AG04449 (cell line): ENCODE measurements around the gene CTTN.

ENCODE experiments used
- CTCF ChIA-PET: fragments of 350-600 bp; formaldehyde crosslinking; extraction: SDS; loops from one replicate; lab custom pipeline; 2021; ENCODE audit warnings: antibody characterized with exemption; lab: Yijun Ruan, JAX
- POLR2A ChIA-PET: fragments of 400-600, 350-600 bp; formaldehyde crosslinking; extraction: SDS; loops from one replicate; lab custom pipeline; 2020; ENCODE audit warnings: antibody characterized with exemption, inconsistent platforms; lab: Yijun Ruan, JAX
- DNase-seq: peaks from one replicate; pipeline ENCODE4 v3.0.0-alpha.2; 2010; ENCODE audit warnings: low read depth, low spot score
- H3K4me3 ChIP-seq: 2 replicates; pipeline ENCODE4 v1.5.1; 2011; ENCODE audit warnings: low read depth, mild to moderate bottlenecking, control low read depth, low read length
- CTCF ChIP-seq: IDR thresholded peaks from one replicate; pipeline ENCODE4 v1.5.1; 2011; ENCODE audit warnings: mild to moderate bottlenecking, moderate library complexity, low read length, control low read depth, inconsistent platforms; ENCODE audit not compliant: insufficient read depth; ENCODE audit errors: missing control alignments

Gene CTTN

DNA sequence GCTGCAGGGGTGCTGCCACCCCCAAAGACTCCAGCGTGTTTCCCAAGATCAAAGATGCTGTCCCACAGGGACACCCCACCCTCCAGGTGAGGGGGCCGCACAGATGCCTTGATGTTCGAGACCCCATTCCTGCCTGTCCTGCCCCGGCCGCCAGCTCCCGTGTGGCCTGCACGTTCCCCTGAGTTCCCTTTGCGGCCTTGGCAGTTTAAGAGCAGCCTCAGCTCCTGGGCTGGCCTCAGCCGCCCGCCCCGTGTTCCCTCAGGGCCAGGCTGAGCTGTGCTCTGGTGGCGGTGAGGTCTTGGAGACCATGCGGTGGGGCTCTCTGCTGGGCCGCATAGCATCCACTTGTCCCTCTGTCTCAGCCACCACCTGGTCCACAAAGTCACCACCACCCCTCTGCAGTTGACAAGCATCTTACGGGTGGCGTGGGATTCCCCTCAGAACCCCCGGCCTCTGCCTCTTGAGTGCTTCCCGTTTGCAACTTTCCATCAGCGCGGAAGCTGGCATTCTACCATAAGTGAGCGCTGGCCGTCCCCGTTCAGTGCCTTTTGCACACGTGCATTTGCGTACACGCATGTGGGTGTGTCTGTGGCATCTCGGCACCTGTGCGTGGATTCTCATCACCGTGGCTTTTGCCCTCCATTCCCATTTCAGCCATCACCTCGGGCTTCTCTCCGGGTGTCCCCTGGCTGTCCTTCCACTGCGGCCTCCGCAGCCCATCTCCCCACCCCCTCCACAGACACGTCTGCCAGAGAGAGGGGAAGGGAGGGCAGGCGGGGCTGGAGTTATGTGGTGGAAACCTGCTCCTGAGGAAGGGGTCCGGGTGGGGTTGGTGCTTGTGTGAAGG lies 35.9 kb downstream of the CTTN start:
- POLR2A ChIA-PET, result interaction anchor here (0.7 kb wide), 1 partner anchor 19 kb away, joined by 3 read pairs; no protein-coding TSS in a partner anchor
- H3K4me3 ChIP-seq, result no peak overlapping the region
- TF ChIP-seq CTCF, result no peak
- no peak for DNase-seq
- CTCF ChIA-PET, result no interaction called here

- POLR2A ChIA-PET, result no interaction called here
- CTCF ChIA-PET, result no interaction called here
- TF ChIP-seq CTCF, result no peak
- no peak overlapping the region for H3K4me3 ChIP-seq
- DNase-seq, result no peak
These were observed 36.5 kb downstream of the CTTN start for GRCh38 chr11:70434813-70435278.

DNA sequence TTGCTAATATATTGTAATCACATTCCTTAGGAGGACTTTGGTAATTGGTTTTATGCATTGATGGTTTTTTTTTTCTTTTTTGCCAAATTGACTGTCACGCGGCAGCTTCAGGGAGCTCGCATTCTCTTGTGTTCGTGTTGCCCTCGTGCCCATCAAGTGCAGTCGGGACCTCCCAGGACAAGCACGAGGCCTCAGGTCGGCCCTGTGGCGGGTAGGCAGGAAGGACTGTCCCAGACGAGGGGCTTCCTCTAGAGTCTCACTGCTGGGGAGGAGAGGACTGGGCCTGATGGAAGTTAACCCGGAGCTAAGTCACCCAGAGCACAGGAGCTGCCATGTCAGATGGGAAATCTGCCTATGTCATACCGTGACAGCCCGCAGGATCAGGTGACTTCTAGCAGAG lies 37.0 kb downstream of the CTTN start:
- ChIA-PET POLR2A (no interaction called here), CTCF (no interaction called here)
- TF ChIP-seq CTCF, result no peak
- no peak for DNase-seq
- no peak overlapping the region for H3K4me3 ChIP-seq

DNA sequence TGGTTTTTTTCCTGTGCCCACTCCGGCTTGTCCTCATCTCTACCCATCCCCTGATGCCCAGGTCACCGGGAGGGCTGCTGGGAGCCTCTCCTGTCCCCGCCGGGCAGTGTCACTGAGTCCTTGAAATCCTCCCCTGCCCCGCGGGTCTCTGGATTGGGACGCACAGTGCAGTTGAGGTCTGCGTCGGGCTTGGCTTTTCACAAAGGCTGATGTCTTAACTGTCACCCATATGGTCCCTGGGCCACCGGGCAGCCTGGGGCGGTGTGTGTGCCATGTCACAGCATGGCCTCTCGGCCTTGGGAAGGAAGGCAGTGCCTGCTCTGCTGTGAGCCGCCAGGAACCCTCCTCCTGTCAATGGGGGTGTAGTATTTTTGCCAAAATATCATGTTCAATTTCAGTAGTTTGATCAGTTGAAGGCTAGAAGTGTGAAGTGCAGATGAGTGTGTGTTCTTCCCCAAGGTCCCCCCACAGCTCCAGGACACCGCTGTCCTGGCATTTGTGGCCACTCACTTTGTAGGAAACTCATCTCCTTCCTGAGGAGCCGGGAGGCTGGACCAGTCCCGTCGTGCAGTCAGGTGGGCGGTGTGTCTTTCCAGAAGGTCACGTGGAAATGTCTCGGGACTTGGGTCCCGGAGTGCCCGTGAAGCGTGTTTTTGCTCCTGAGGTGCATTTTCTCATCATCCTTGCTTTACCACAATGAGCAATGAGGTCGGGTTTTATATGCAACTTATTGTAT lies 37.6 kb downstream of the CTTN start:
- H3K4me3 ChIP-seq, result no peak overlapping the region
- ChIA-PET POLR2A (no interaction called here), CTCF (no interaction called here)
- no peak for TF ChIP-seq CTCF
- DNase-seq, result no peak

- ChIA-PET POLR2A (no interaction called here), CTCF (no interaction called here)
- H3K4me3 ChIP-seq, result no peak overlapping the region
- TF ChIP-seq CTCF, result no peak
- no peak for DNase-seq
These were observed 38.2 kb downstream of the CTTN start for GRCh38 chr11:70436501-70436860.

DNA sequence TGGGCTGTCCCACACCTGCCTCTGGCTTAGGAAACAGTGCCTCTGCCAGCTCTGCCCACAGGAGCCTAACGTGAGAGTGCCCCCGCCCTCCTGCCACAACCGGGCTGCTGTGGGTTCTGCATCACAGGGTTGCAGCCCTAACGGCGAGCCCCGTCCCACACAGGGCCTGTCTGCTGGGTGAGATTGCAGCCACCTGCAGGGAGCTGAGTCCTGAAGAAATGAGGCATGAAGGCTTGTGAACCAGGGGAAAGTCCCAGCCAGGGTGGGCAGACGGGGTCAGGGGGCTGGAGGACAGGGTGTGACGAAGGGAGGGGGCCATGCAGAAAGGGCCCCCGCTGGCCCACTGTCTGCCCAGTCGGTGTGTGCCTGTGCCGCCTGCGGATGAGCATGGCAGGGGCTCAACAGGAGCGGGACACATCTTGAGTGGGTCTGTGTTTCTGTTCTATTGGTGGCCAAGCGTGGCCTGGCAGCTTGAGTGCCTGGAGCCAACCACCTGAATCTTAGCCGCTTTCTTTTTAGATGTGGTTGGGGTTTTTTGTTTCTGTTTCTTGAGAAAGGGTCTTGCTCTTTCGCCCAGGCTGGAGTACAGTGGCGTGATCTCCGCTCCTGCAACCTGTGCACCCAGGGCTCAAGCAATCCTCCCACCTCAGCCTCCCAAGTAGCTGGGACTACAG lies 38.9 kb downstream of the CTTN start:
- TF ChIP-seq CTCF, result no peak
- no peak for DNase-seq
- ChIA-PET CTCF (no interaction called here), POLR2A (no interaction called here)
- H3K4me3 ChIP-seq, result no peak overlapping the region
